Right lung (tissue), 5 donors: ENCODE measurements around the gene LHFPL2. TPM values are rescaled to one million over a fixed set of nuclear protein-coding genes. Genes with fewer than 3 reads are reported as not detected.

Experiments used
- DNase-seq, 2 donors: peaks; one replicate each; pipeline ENCODE4 v3.0.0-alpha.2; 2013
- polyA plus RNA-seq, 5 donors: library from polyadenylated mRNA; unstranded; fragments of 120-200 nt; gene quantifications; one replicate each; pipeline versions ENCODE4 v1.2.1 to v1.2.3, GENCODE V29; 2013; ENCODE audit warnings: inconsistent platforms in 1 of 5, low replicate concordance in 1 of 5; ENCODE audit not compliant: insufficient read length in 5 of 5, insufficient read depth in 1 of 5

LHFPL2 gene
- polyA plus RNA-seq, 5 donors: 36.8 to 50.9 (median 43.8) TPM

GRCh38 chr5:78523314-78524193, 125.0 kb downstream of the LHFPL2 start:
- no peak for DNase-seq

- no peak for DNase-seq
Measured at GRCh38 chr5:78522476-78523260, 125.9 kb downstream of the LHFPL2 start.

- DNase-seq: no peak
Measured at GRCh38 chr5:78521455-78521854, 127.1 kb downstream of the LHFPL2 start.

- no peak for DNase-seq
Measured at GRCh38 chr5:78519198-78519941, 129.2 kb downstream of the LHFPL2 start.

GRCh38 chr5:78518365-78519197, 130.0 kb downstream of the LHFPL2 start:
- no peak for DNase-seq

- DNase-seq: no peak
Measured at GRCh38 chr5:78515670-78516069, 132.9 kb downstream of the LHFPL2 start.

GRCh38 chr5:78514427-78515330, 133.9 kb downstream of the LHFPL2 start:
- no peak for DNase-seq

- DNase-seq: no peak
Measured at GRCh38 chr5:78513441-78513840, 135.1 kb downstream of the LHFPL2 start.

GRCh38 chr5:78512435-78512834, 136.1 kb downstream of the LHFPL2 start:
- no peak for DNase-seq

GRCh38 chr5:78511121-78511906, 137.3 kb downstream of the LHFPL2 start:
- DNase-seq: no peak

- DNase-seq: peak in 1 of 2 donors; percentile 56
Measured at GRCh38 chr5:78509884-78510769, 138.4 kb downstream of the LHFPL2 start.

- no peak for DNase-seq
Measured at GRCh38 chr5:78509145-78509865, 139.3 kb downstream of the LHFPL2 start.

GRCh38 chr5:78508186-78508765, 140.3 kb downstream of the LHFPL2 start:
- DNase-seq: peak; percentile 74 to 82

- no peak for DNase-seq
Measured at GRCh38 chr5:78507531-78507930, 141.0 kb downstream of the LHFPL2 start.

GRCh38 chr5:78506261-78507024, 142.1 kb downstream of the LHFPL2 start:
- DNase-seq: peak; percentile 82 to 88

- DNase-seq: no peak
Measured at GRCh38 chr5:78505860-78506259, 142.7 kb downstream of the LHFPL2 start.
